ENCODE data around the gene CHST11.
A peak's percentile ranks its signal among the peaks of the same experiment; 100 is the strongest.
"Not testable (repeated sequence)": the region's sequence is repeated elsewhere in the genome, so short reads cannot be mapped to it uniquely, and the experiment has no call there.

The CHST11 gene

GRCh38 chr12:104727726-104728465 lies 271.1 kb downstream of the CHST11 start:
- DNase-seq, result peak; percentile 90 to 99 (median 96)

- DNase-seq, result no peak
Measured at GRCh38 chr12:104729091-104729490, 272.3 kb downstream of the CHST11 start.

GRCh38 chr12:104729610-104730446 lies 273.1 kb downstream of the CHST11 start:
- DNase-seq, result no peak

GRCh38 chr12:104730763-104731162 lies 274.0 kb downstream of the CHST11 start:
- DNase-seq, result no peak

- DNase-seq, result peak; percentile 37 to 60 (median 41)
Measured at GRCh38 chr12:104733717-104734175, 277.0 kb downstream of the CHST11 start.

- DNase-seq, result no peak
Measured at GRCh38 chr12:104734541-104735095, 277.9 kb downstream of the CHST11 start.

- no peak for DNase-seq
Measured at GRCh38 chr12:104735801-104736200, 279.1 kb downstream of the CHST11 start.

- no peak for DNase-seq
Measured at GRCh38 chr12:104736307-104736706, 279.6 kb downstream of the CHST11 start.

GRCh38 chr12:104737113-104737512 lies 280.4 kb downstream of the CHST11 start:
- DNase-seq, result no peak

GRCh38 chr12:104737791-104738301 lies 281.1 kb downstream of the CHST11 start:
- DNase-seq, result no peak

GRCh38 chr12:104738331-104738730 lies 281.6 kb downstream of the CHST11 start:
- DNase-seq, result no peak

- DNase-seq, result peak in 1 of 3 donors; percentile 19
Measured at GRCh38 chr12:104738776-104739642, 282.3 kb downstream of the CHST11 start.

GRCh38 chr12:104740668-104741067 lies 283.9 kb downstream of the CHST11 start:
- DNase-seq, result peak; percentile 75 to 87 (median 85)

- no peak for DNase-seq
Measured at GRCh38 chr12:104741077-104741476, 284.3 kb downstream of the CHST11 start.

GRCh38 chr12:104741497-104742367 lies 285.0 kb downstream of the CHST11 start:
- peak; percentile 29 to 37 (median 29) for DNase-seq

- no peak for DNase-seq
Measured at GRCh38 chr12:104742551-104743201, 285.9 kb downstream of the CHST11 start.

GRCh38 chr12:104743202-104743580 lies 286.4 kb downstream of the CHST11 start:
- DNase-seq, result no peak

GRCh38 chr12:104743753-104744548 lies 287.2 kb downstream of the CHST11 start:
- not testable (repeated sequence) for DNase-seq

GRCh38 chr12:104746467-104747088 lies 289.8 kb downstream of the CHST11 start:
- peak in 2 of 3 donors; percentile 31 for DNase-seq
